Bronchial epithelial cell (primary cell): Measurements from ENCODE around the gene RANBP10. TPM values are rescaled to one million over a fixed set of nuclear protein-coding genes. Genes with fewer than 3 reads are reported as not detected.

ENCODE experiments used
- DNase-seq: peaks from one replicate; pipeline ENCODE4 v3.0.0-alpha.2; 2010; ENCODE audit warnings: low read depth
- FAIRE-seq: peaks from 2 replicates; lab custom pipeline; 2011; peaks lifted over from hg19 to GRCh38; lab: Jason Lieb, UNC
- H3K27me3 ChIP-seq: 2 replicates; pipeline ENCODE4 v1.5.1; 2011; ENCODE audit warnings: low read length; ENCODE audit not compliant: control insufficient read depth, insufficient read depth
- H3K36me3 ChIP-seq: 2 replicates; pipeline ENCODE4 v1.5.1; 2011; ENCODE audit warnings: low read length; ENCODE audit not compliant: control insufficient read depth, insufficient read depth
- H3K4me3 ChIP-seq: 2 replicates; pipeline ENCODE4 v1.5.1; 2011; ENCODE audit warnings: mild to moderate bottlenecking, low read depth, low read length, control low read depth
- CTCF ChIP-seq: IDR thresholded peaks from 2 replicates; pipeline ENCODE4 v1.5.1; 2011; ENCODE audit warnings: mild to moderate bottlenecking, moderate library complexity, low read length, control low read depth, inconsistent platforms; ENCODE audit not compliant: insufficient read depth, severe bottlenecking
- total RNA-seq: library from RNA; depleted of rRNA; stranded (reverse); fragments of >200 nt; gene quantifications from 2 replicates; pipeline ENCODE4 v1.2.1, GENCODE V29; 2014

Gene RANBP10
- total RNA-seq, 1 donor from 2014 or later, result 2.6 TPM

GRCh38 chr16:67678354-67679023, 127.9 kb downstream of the RANBP10 start:
- H3K27me3 ChIP-seq, result no peaks in the 10 kb centered on the region
- no peak for TF ChIP-seq CTCF
- DNase-seq (no peak), FAIRE-seq (no peak)
- H3K36me3 ChIP-seq, result peaks cover 5% of the 10 kb centered on the region
- H3K4me3 ChIP-seq, result no peak overlapping the region

DNA sequence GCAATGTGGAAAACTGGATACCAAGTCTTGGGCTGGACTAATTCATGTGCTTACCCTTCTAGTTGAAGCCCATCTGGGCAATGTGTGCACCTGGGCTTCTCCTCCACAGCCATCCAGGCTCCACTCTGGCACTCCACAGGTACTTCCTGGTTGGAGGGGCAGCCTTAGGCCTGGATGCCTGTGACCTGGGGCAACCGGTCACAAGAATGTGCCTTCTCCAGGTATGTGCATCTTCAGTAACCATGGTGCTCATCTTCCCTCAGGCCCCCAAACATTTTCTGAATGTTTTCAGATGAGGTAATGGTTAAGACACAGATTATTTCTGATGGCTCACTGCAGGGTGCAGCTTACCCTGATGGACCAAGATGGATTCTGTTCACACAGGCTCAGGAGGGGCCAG, 128.6 kb downstream of the RANBP10 start:
- TF ChIP-seq CTCF, result no peak
- FAIRE-seq (no peak), DNase-seq (no peak)
- H3K27me3 ChIP-seq, result no peaks in the 10 kb centered on the region
- H3K4me3 ChIP-seq, result no peak overlapping the region
- H3K36me3 ChIP-seq, result peaks cover 3% of the 10 kb centered on the region

DNA sequence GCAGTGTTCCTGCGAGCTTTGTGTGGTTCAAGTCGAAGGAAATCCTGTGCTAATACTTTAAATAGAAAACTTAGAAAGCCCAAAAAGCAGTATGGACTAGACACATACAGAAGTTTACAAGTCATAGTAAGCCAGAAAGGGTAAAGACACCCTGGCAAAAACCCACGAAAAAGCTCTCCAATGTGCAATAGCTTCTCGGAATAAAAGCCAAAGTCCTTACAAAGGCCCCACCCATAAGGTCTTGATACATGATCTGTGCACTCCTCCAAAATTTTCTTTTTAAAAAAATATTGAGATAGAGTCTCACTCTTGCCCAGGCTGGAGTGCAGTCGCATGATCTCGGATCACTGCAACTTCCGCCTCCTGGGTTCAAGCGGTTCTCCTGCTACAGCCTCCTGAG, 129.4 kb downstream of the RANBP10 start:
- no peak for FAIRE-seq
- TF ChIP-seq CTCF, result no peak
- Histone ChIP-seq H3K36me3 (peaks cover 3% of the 10 kb centered on the region), H3K27me3 (no peaks in the 10 kb centered on the region), H3K4me3 (no peak overlapping the region)
- DNase-seq, result no peak

DNA sequence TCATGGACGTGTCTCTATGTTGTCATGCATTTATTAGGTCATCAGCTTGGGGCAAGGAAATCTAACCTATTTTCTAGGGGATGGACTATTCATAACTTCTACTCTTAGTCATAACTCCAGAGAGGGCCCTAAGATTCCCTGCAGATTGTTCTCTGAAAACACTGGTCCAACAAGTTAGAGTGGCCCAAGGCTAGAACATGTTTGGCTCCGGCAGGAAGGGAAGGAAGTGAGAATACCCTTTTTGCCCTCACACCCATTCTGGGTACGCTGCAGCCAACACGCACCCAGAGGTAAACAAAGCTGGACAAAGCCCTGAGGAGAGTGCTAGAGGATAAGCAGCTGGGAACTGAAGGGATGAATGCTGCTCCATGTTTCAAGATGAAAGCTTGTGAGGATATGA, 129.8 kb downstream of the RANBP10 start:
- DNase-seq, result peak; percentile 78
- H3K36me3 ChIP-seq, result peaks cover 3% of the 10 kb centered on the region
- no peak overlapping the region for H3K4me3 ChIP-seq
- no peak for FAIRE-seq
- no peak for TF ChIP-seq CTCF
- no peaks in the 10 kb centered on the region for H3K27me3 ChIP-seq

GRCh38 chr16:67675999-67676398, 130.4 kb downstream of the RANBP10 start:
- Histone ChIP-seq H3K27me3 (no peaks in the 10 kb centered on the region), H3K4me3 (no peak overlapping the region), H3K36me3 (peaks cover 3% of the 10 kb centered on the region)
- FAIRE-seq (no peak), DNase-seq (no peak)
- TF ChIP-seq CTCF, result no peak

GRCh38 chr16:67675579-67675935, 130.8 kb downstream of the RANBP10 start:
- H3K4me3 ChIP-seq, result no peak overlapping the region
- no peak for FAIRE-seq
- H3K36me3 ChIP-seq, result peaks cover 3% of the 10 kb centered on the region
- no peaks in the 10 kb centered on the region for H3K27me3 ChIP-seq
- DNase-seq, result no peak
- TF ChIP-seq CTCF, result no peak
